Activated CD4-positive, alpha-beta T cell treated with anti-CD3 and anti-CD28 coated beads for 48 hours (primary cell): Measurements from ENCODE around the gene ZDHHC9.

ENCODE experiments used
- DNase-seq: peaks from one replicate; pipeline ENCODE4 v3.0.0-alpha.2; 2020

The ZDHHC9 gene

GRCh38 chrX:129761596-129761995 lies 82.1 kb downstream of the ZDHHC9 start:
- no peak for DNase-seq

- DNase-seq, result no peak
Observed at GRCh38 chrX:129760981-129761380, 82.7 kb downstream of the ZDHHC9 start.

GRCh38 chrX:129760155-129760554 lies 83.5 kb downstream of the ZDHHC9 start:
- DNase-seq, result no peak

GRCh38 chrX:129759576-129760061 lies 84.1 kb downstream of the ZDHHC9 start:
- peak; percentile 68 for DNase-seq

GRCh38 chrX:129755779-129756650 lies 87.7 kb downstream of the ZDHHC9 start:
- DNase-seq, result peak; percentile 28

- peak; percentile 35 for DNase-seq
Observed at GRCh38 chrX:129754056-129755024, 89.3 kb downstream of the ZDHHC9 start.
